GM23248 (cell line): ENCODE data around the gene CCDC157.

Experiments used
- EZH2 ChIP-seq: fragments of 200-600 bp; sonication (generic); IDR thresholded peaks from 2 replicates; pipeline ENCODE4 v1.6.1; 2018; ENCODE audit warnings: antibody characterized with exemption, mild to moderate bottlenecking; ENCODE audit not compliant: insufficient read depth, poor library complexity, severe bottlenecking
- EZH2phosphoT487 ChIP-seq: fragments of 200-600 bp; sonication (generic); IDR thresholded peaks from 2 replicates; pipeline ENCODE4 v1.6.1; 2018; ENCODE audit warnings: antibody characterized with exemption, moderate library complexity, mild to moderate bottlenecking, low read depth; ENCODE audit not compliant: insufficient read depth

DNA sequence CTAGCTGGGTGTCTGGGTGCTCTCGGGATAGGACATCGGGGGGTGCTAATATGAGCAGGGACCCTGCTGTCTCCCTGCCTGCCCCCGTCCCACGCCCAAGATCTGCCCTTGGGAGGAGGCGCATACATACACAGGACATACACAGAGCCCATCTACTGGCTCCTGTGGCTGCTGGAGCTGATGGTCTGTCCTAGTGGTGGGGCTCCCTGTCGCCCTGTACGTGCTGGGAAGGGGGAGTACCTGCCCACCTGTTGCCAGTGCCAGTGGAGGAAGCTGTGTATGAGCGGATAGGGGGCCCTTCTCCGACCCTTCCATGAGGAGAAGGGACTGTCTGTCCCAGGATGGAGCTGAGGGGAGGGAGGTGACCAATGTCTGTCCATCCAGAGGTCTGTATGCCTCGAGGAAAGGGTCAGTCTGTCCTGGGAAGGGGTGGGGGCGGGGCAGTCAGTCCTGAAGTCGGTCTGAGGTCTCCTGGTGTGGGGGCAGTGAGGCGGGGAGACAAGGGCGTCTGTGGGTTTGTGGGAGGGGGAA, 31.0 kb upstream of the CCDC157 start:
- TF ChIP-seq EZH2phosphoT487 (no peak), EZH2 (no peak)
